ENCODE data around the gene ZSWIM8.

GRCh38 chr10:73847031-73847430, 61.6 kb downstream of the ZSWIM8 start:
- TF ChIP-seq FOXA1 (IDR thresholded peaks at IDR 0.05) (no peak), ARNT (IDR thresholded peaks at IDR 0.05) (no peak), ELF4 (IDR thresholded peaks at IDR 0.05) (no peak), FOXM1 (IDR thresholded peaks at IDR 0.05; ENCODE audit: borderline replicate concordance) (no peak)

All from HEK293T (cell line).